Measurements from ENCODE around the gene PPP1R16B.

DNA sequence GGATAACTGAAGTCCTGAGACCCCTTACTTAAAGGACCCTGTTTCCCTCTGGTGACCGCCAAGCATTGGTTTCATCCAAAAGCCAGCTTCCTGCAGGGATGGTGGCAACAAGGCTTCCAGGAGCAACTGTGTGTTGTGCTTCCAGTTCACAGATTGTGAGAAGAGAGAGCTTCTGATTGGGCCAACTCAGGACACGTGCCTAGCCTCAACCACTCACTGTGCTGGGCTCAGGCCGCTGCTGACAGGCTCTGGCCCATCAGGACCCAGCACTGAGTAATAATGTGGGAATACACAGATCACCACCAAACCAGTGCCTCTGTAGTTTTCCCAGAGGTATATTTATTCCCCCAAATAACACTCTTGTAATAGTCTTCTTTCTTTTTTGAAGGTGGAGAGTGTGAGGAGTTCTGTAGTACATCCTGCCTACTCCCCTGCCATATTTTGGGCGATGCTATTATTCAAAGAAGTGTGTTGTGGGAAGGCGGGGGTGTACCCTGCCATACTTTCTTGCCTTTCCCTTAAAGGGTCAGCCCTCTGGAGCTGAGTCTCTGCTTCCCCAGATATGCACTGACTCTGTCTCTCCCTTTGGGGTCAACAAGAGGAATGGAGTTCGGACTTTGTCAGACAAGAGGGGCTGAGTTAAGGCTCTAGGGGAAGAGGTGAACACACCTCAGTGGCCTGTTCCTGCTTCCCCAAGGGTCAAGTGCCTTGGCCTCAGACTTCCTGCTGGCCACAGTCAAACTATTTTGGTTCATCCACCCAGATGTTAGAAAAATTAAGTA, 23.2 kb downstream of the PPP1R16B start:
- TF ChIP-seq, protein P1, sequence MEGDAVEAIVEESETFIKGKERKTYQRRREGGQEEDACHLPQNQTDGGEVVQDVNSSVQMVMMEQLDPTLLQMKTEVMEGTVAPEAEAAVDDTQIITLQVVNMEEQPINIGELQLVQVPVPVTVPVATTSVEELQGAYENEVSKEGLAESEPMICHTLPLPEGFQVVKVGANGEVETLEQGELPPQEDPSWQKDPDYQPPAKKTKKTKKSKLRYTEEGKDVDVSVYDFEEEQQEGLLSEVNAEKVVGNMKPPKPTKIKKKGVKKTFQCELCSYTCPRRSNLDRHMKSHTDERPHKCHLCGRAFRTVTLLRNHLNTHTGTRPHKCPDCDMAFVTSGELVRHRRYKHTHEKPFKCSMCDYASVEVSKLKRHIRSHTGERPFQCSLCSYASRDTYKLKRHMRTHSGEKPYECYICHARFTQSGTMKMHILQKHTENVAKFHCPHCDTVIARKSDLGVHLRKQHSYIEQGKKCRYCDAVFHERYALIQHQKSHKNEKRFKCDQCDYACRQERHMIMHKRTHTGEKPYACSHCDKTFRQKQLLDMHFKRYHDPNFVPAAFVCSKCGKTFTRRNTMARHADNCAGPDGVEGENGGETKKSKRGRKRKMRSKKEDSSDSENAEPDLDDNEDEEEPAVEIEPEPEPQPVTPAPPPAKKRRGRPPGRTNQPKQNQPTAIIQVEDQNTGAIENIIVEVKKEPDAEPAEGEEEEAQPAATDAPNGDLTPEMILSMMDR (IDR thresholded peaks at IDR 0.05; ENCODE audit: low read depth, low read length), result no peak
- TF ChIP-seq EZH2phosphoT487 (IDR thresholded peaks at IDR 0.05; ENCODE audit: low read depth), result no peak
